Thoracic aorta (tissue), 2 donors: ENCODE data around the gene ENOX1. TPM values are rescaled to one million over a fixed set of nuclear protein-coding genes. Genes with fewer than 3 reads are reported as not detected.

Experiments used
- ATAC-seq: fragments of 150-250 bp; one replicate; pipeline ENCODE4 v1.8.0; 2017; ENCODE audit warnings: low read depth; ENCODE audit not compliant: insufficient number of reproducible peaks, low FRiP score
- DNase-seq: peaks from one replicate; pipeline ENCODE4 v3.0.0-alpha.2; 2020; ENCODE audit warnings: low spot score
- H3K27ac ChIP-seq, 2 donors: fragments of 200-600 bp; sonication (generic); 1 replicate in 1 of 2; 2 replicates in 1 of 2; pipeline ENCODE4 v1.5.1; 2016; ENCODE audit warnings: mild to moderate bottlenecking in 2 of 2, moderate library complexity in 2 of 2
- H3K27me3 ChIP-seq: fragments of 200-600 bp; sonication (generic); replicated peaks from 2 replicates; pipeline ENCODE4 v1.6.0; 2016; ENCODE audit warnings: mild to moderate bottlenecking; ENCODE audit not compliant: insufficient read depth
- H3K36me3 ChIP-seq: fragments of 200-600 bp; sonication (generic); one replicate; pipeline ENCODE4 v1.5.1; 2016
- H3K4me1 ChIP-seq, 2 donors: fragments of 200-600 bp; sonication (generic); 1 replicate in 1 of 2; 2 replicates in 1 of 2; pipeline versions ENCODE4 v1.5.1 to v1.6.0; 2016; ENCODE audit warnings: low read depth in 2 of 2, mild to moderate bottlenecking in 1 of 2; ENCODE audit not compliant: control insufficient read depth in 1 of 2
- H3K4me3 ChIP-seq: fragments of 200-600 bp; sonication (generic); 2 replicates; pipeline ENCODE4 v1.5.1; 2016; ENCODE audit warnings: mild to moderate bottlenecking
- H3K9me3 ChIP-seq: fragments of 200-600 bp; sonication (generic); 2 replicates; pipeline ENCODE4 v1.5.1; 2016
- total RNA-seq, 2 donors: library from RNA; depleted of rRNA; stranded (reverse); fragments of >200 nt; gene quantifications; one replicate each; pipeline versions ENCODE4 v1.1.0 to v1.2.3, GENCODE V29; 2016
- TF ChIP-seq, protein P1 (sequence below): fragments of 200-600 bp; sonication (generic); IDR thresholded peaks from one replicate; pipeline ENCODE4 v1.5.1; 2019; ENCODE audit warnings: antibody characterized with exemption

ENOX1 gene
- total RNA-seq, 2 donors from 2014 or later, result 0.41 to 2.3 TPM

DNA sequence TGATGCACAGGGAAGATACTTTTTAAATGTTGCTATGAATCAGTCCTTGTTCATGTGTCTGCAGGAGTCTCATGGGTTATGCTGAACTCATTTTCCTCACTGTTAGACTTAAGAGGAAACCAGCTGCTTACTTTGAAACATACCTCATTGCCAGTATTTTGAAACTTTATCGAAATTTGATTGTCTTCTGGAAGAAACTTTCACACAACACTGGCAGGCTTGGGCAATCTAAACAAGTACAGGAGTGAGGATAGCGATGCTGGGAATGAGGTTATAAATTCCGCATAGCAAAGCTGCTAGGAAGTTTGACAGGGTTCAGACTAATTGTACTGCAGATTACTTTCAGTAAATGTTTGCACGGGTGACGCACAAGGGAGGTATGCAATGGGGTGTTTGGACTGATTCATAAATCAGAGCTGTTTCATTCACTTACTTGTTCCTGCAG is 517.7 kb downstream of the ENOX1 start:
- Histone ChIP-seq H3K4me1 (peaks cover 0 to 23% of the 10 kb centered on the region in 2 donors), H3K4me3 (peak overlapping the region; percentile 30), H3K27me3 (no peaks in the 10 kb centered on the region), H3K27ac (no peak overlapping the region), H3K36me3 (no peaks in the 10 kb centered on the region), H3K9me3 (no peaks in the 10 kb centered on the region)
- DNase-seq (no peak), ATAC-seq (peak; percentile 38)
- TF ChIP-seq, protein P1, sequence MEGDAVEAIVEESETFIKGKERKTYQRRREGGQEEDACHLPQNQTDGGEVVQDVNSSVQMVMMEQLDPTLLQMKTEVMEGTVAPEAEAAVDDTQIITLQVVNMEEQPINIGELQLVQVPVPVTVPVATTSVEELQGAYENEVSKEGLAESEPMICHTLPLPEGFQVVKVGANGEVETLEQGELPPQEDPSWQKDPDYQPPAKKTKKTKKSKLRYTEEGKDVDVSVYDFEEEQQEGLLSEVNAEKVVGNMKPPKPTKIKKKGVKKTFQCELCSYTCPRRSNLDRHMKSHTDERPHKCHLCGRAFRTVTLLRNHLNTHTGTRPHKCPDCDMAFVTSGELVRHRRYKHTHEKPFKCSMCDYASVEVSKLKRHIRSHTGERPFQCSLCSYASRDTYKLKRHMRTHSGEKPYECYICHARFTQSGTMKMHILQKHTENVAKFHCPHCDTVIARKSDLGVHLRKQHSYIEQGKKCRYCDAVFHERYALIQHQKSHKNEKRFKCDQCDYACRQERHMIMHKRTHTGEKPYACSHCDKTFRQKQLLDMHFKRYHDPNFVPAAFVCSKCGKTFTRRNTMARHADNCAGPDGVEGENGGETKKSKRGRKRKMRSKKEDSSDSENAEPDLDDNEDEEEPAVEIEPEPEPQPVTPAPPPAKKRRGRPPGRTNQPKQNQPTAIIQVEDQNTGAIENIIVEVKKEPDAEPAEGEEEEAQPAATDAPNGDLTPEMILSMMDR, result no peak

DNA sequence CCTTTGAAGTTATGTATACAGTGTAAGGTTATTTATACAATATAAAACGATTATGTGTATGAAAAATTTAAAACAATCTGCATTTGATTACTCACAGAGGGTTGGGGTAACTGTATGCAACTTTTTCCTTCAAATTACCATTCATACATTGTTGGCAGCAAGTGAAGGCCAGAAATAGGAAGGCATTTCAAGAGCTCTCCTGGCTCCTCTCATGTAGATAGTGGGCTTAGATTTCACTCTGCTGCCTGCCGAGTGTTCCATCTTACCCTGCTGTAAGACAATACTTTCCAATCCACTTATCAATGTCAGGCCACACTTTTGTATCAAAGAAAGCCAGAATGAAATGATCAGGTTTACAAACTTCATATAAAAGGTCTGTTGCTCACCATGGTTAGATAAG is 518.1 kb downstream of the ENOX1 start:
- ATAC-seq (no peak), DNase-seq (no peak)
- TF ChIP-seq, protein P1, result no peak
- Histone ChIP-seq H3K4me1 (peaks cover 0 to 23% of the 10 kb centered on the region in 2 donors), H3K4me3 (no peak overlapping the region), H3K27me3 (no peaks in the 10 kb centered on the region), H3K36me3 (no peaks in the 10 kb centered on the region), H3K9me3 (no peaks in the 10 kb centered on the region), H3K27ac (no peak overlapping the region)

DNA sequence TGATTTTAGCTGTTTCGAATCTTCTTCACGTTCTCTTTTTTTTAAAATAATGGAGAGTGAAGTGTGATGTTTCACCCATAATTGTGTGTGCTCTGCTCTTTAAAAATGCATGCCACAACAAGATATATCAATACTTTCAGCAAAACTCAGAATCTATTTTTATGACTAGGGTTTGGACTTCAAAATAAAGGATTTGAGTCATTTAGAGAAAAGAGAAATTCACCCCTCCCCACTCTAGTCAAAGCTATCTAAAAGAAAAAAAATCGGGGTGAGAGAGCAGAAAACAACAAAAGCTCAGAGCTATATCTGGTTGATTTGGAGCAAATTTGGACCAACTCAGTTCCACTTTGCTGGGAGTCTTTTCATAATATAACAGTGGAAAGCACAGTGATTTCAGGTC is 518.9 kb downstream of the ENOX1 start:
- H3K4me3 ChIP-seq, result no peak overlapping the region
- H3K4me1 ChIP-seq, result peaks cover 0 to 23% of the 10 kb centered on the region in 2 donors
- H3K27ac ChIP-seq, result no peak overlapping the region
- TF ChIP-seq, protein P1, result no peak
- DNase-seq, result no peak
- ATAC-seq, result no peak
- H3K9me3 ChIP-seq, result no peaks in the 10 kb centered on the region
- no peaks in the 10 kb centered on the region for H3K36me3 ChIP-seq
- H3K27me3 ChIP-seq, result no peaks in the 10 kb centered on the region

DNA sequence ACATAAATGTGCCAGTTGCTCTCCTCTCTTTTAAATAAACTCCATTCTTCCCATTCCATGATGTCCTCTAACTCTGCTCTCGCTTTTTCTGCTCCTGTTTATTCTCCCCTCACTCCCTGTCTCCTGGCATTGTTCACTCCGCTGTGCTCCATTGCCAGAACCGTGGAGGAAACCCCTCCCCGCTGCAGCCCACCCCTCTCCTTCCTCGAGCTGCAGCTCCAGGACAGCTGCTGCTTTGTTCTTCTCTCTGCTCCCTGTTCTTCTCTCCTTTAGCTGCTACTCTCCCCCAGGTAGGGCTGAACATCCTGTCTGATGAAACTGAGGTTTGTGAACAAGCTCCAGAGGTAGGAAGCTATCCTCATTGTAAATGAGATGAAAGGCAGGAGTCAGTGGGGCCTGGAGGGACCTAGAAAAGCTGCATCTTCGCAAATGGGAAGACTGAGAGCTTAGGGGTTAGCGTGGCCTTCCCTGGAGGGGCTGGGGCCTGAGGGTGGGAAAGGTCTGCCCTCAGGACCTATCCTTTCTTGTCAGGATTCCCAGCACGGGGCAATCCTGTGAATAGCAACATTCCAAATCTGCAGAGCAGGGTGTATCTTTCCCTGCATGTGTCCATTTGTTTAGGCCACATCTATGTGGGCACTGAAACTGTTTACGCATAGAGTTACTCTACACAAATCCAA is 519.7 kb downstream of the ENOX1 start:
- Histone ChIP-seq H3K36me3 (no peaks in the 10 kb centered on the region), H3K4me1 (peaks cover 0 to 23% of the 10 kb centered on the region in 2 donors), H3K27me3 (no peaks in the 10 kb centered on the region), H3K9me3 (no peaks in the 10 kb centered on the region), H3K27ac (no peak overlapping the region), H3K4me3 (no peak overlapping the region)
- DNase-seq, result no peak
- ATAC-seq, result no peak
- TF ChIP-seq, protein P1, result no peak

DNA sequence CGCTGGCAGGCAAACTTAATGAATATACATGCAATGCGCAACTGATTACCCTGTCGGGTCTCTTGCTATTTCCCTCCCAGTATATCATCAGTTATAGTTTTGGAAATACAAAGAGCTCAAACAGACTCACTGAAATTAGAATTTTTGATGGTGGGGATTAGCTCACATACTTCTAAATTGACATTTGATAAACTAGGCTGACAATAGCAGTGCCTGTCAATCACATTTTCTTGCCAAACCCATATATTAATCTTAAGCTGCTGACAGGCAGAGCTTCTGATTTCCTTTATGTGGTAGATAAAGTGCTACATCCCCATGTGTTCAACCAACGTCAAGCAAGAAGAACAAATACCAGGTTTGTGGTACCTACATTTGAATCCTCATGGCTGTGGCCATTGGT is 521.7 kb downstream of the ENOX1 start:
- Histone ChIP-seq H3K4me3 (no peak overlapping the region), H3K27ac (no peak overlapping the region), H3K36me3 (no peaks in the 10 kb centered on the region), H3K4me1 (peaks cover 0 to 15% of the 10 kb centered on the region in 2 donors), H3K9me3 (no peaks in the 10 kb centered on the region), H3K27me3 (no peaks in the 10 kb centered on the region)
- ATAC-seq (no peak), DNase-seq (no peak)
- TF ChIP-seq, protein P1, result no peak
